Measurements from ENCODE around the gene KLHL42. TPM values are rescaled to one million over a fixed set of nuclear protein-coding genes. Genes with fewer than 3 reads are reported as not detected.
"Not testable (repeated sequence)": the region's sequence is repeated elsewhere in the genome, so short reads cannot be mapped to it uniquely, and the experiment has no call there.

KLHL42 gene, protein sequence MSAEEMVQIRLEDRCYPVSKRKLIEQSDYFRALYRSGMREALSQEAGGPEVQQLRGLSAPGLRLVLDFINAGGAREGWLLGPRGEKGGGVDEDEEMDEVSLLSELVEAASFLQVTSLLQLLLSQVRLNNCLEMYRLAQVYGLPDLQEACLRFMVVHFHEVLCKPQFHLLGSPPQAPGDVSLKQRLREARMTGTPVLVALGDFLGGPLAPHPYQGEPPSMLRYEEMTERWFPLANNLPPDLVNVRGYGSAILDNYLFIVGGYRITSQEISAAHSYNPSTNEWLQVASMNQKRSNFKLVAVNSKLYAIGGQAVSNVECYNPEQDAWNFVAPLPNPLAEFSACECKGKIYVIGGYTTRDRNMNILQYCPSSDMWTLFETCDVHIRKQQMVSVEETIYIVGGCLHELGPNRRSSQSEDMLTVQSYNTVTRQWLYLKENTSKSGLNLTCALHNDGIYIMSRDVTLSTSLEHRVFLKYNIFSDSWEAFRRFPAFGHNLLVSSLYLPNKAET
- total RNA-seq = 10 to 100 TPM; 13.6 to 15.2 TPM

DNA sequence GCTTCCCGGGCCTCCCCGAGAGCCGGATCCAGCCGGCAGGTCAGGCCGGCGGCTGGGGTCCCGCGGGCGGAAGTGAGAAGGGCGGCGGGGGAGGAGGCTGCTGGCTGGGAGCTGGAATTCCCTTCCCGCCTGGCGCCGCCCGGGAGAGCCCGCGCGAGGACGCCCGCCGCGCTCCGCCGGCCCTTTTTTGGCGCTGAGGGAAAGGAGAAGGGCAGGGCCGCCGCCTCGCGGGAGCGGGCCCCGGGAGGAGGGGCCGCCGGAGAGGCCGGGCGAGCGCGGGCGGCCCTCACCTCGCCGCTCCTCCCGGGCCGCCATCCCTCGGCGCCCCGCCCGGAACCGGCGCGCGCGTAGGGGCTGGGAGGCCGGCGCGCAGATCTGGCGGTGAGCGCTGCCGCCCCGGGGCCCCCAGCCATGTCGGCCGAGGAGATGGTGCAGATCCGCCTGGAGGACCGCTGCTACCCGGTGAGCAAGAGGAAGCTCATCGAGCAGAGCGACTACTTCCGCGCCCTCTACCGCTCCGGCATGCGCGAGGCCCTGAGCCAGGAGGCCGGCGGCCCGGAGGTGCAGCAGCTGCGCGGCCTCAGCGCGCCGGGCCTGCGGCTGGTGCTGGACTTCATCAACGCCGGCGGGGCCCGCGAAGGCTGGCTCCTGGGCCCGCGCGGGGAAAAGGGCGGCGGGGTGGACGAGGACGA, at the start of gene KLHL42, which contains the start of gene MANSC4:
TSS of gene KLHL42 (plus strand) at position 314 of the 692 bp plus-strand sequence. CDS start at position 412, 98 bp downstream.
TSS of gene MANSC4 (minus strand) at position 317 of the 692 bp plus-strand sequence. CDS start 8,960 bp downstream, outside the sequence.
- peak; percentile 73 for DNase-seq
- ChIA-PET POLR2A (interaction anchor here (0.8 kb wide), 1 partner anchor 42 kb away, joined by 3 read pairs; no protein-coding TSS in a partner anchor), CTCF (interaction anchor here (1.1 to 1.6 kb wide), 4 partner anchors 16 to 45 kb away, joined by 3 to 6 read pairs (median 3); no protein-coding TSS in a partner anchor)
- peaks cover 10% of the 10 kb centered on the region for H3K27me3 Mint-ChIP-seq
- H3K36me3 Mint-ChIP-seq (ENCODE audit: low read depth) = peaks cover 25% of the 10 kb centered on the region
- peaks cover 36% of the 10 kb centered on the region for H3K4me1 Mint-ChIP-seq
- H3K9me3 Mint-ChIP-seq = no peaks in the 10 kb centered on the region
- peak within 1 kb of the TSS; percentile 87 for H3K27ac Mint-ChIP-seq
- H3K4me3 Mint-ChIP-seq = peak within 1 kb of the TSS; percentile 81

GRCh38 chr12:27732281-27732680, 47.8 kb upstream of the KLHL42 start:
- no peak overlapping the region for H3K4me3 Mint-ChIP-seq
- POLR2A ChIA-PET = no interaction called here
- DNase-seq = peak; percentile 22
- H3K9me3 Mint-ChIP-seq = no peaks in the 10 kb centered on the region
- peaks cover 36% of the 10 kb centered on the region for H3K36me3 Mint-ChIP-seq (ENCODE audit: low read depth)
- no peak overlapping the region for H3K27ac Mint-ChIP-seq
- H3K27me3 Mint-ChIP-seq = no peaks in the 10 kb centered on the region
- CTCF ChIA-PET = interaction anchor here (1.4 kb wide), 1 partner anchor 90 kb away, joined by 3 read pairs; no protein-coding TSS in a partner anchor
- no peaks in the 10 kb centered on the region for H3K4me1 Mint-ChIP-seq

- H3K27me3 Mint-ChIP-seq = no peaks in the 10 kb centered on the region
- H3K36me3 Mint-ChIP-seq (ENCODE audit: low read depth) = peaks cover 39% of the 10 kb centered on the region
- ChIA-PET CTCF (interaction anchor here (1.4 kb wide), 1 partner anchor 89 kb away, joined by 3 read pairs; no protein-coding TSS in a partner anchor), POLR2A (interaction anchor here (0.6 kb wide), 1 partner anchor 1280 kb away, joined by 3 read pairs; no protein-coding TSS in a partner anchor)
- no peaks in the 10 kb centered on the region for H3K9me3 Mint-ChIP-seq
- peak; percentile 41 for DNase-seq
- no peaks in the 10 kb centered on the region for H3K4me1 Mint-ChIP-seq
- H3K27ac Mint-ChIP-seq = no peak overlapping the region
- no peak overlapping the region for H3K4me3 Mint-ChIP-seq
Measured at GRCh38 chr12:27733052-27733656, 46.9 kb upstream of the KLHL42 start.

DNA sequence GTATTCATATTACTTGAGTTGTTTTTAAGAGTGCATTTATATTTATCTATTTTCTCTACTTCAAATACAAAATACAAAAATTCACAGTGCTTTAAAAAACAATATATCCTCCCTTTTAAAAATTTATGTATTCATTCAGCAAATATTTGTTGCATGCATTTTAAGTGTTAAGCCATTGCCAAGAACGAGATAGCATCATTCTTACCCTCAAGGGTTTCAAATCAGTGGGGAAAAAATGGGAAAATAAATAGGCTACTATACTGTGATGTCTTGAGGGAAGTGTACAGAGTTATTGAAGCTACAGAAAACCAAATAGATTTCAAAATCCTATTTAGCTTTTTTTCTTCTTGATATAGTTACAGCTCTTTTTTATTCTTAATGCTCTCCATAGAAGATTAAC, 46.2 kb upstream of the KLHL42 start:
- Mint-ChIP-seq H3K9me3 (no peaks in the 10 kb centered on the region), H3K27ac (peak overlapping the region; percentile 9), H3K27me3 (no peaks in the 10 kb centered on the region), H3K4me1 (peaks cover 2% of the 10 kb centered on the region), H3K36me3 (ENCODE audit: low read depth) (peaks cover 39% of the 10 kb centered on the region), H3K4me3 (no peak overlapping the region)
- DNase-seq = no peak
- ChIA-PET CTCF (no interaction called here), POLR2A (interaction anchor here (0.6 kb wide), 1 partner anchor 1279 kb away, joined by 3 read pairs; no protein-coding TSS in a partner anchor)

GRCh38 chr12:27734321-27734720, 45.7 kb upstream of the KLHL42 start:
- H3K4me1 Mint-ChIP-seq, CTCF ChIA-PET, H3K4me3 Mint-ChIP-seq, H3K9me3 Mint-ChIP-seq, DNase-seq, H3K27ac Mint-ChIP-seq, H3K27me3 Mint-ChIP-seq, POLR2A ChIA-PET: not testable (repeated sequence)
- peaks cover 38% of the 10 kb centered on the region for H3K36me3 Mint-ChIP-seq (ENCODE audit: low read depth)

DNA sequence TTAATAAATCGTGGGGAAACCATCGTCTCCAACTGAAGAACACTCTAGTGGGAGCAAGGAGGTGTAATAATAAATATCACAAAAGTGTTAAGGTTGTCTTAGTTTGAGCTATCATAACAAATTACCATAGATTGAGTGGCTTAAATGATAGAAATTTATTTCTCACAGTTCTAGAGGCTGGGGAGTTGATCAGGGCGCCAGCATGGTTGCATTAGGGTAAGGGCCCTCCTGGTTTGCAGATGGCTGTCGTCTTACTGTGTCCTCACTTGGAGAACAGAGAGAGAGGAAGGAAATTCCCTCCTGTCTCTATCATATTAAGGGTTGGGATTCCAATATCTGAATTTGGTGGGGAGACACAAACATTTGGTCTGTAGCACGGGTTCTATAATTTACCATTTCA, 36.4 kb upstream of the KLHL42 start:
- CTCF ChIA-PET = no interaction called here
- H3K9me3 Mint-ChIP-seq = no peaks in the 10 kb centered on the region
- H3K4me3 Mint-ChIP-seq = no peak overlapping the region
- POLR2A ChIA-PET = interaction anchor here (0.7 kb wide), 1 partner anchor 28 kb away, joined by 4 read pairs; no protein-coding TSS in a partner anchor
- no peak for DNase-seq
- H3K27ac Mint-ChIP-seq = no peak overlapping the region
- H3K36me3 Mint-ChIP-seq (ENCODE audit: low read depth) = peaks cover 42% of the 10 kb centered on the region
- H3K4me1 Mint-ChIP-seq = peaks cover 8% of the 10 kb centered on the region
- H3K27me3 Mint-ChIP-seq = no peaks in the 10 kb centered on the region

- CTCF ChIA-PET, H3K27me3 Mint-ChIP-seq, H3K4me1 Mint-ChIP-seq, POLR2A ChIA-PET, H3K4me3 Mint-ChIP-seq, H3K27ac Mint-ChIP-seq, H3K9me3 Mint-ChIP-seq, DNase-seq: not testable (repeated sequence)
- H3K36me3 Mint-ChIP-seq (ENCODE audit: low read depth) = peaks cover 36% of the 10 kb centered on the region
Measured at GRCh38 chr12:27745734-27746133, 34.3 kb upstream of the KLHL42 start.

DNA sequence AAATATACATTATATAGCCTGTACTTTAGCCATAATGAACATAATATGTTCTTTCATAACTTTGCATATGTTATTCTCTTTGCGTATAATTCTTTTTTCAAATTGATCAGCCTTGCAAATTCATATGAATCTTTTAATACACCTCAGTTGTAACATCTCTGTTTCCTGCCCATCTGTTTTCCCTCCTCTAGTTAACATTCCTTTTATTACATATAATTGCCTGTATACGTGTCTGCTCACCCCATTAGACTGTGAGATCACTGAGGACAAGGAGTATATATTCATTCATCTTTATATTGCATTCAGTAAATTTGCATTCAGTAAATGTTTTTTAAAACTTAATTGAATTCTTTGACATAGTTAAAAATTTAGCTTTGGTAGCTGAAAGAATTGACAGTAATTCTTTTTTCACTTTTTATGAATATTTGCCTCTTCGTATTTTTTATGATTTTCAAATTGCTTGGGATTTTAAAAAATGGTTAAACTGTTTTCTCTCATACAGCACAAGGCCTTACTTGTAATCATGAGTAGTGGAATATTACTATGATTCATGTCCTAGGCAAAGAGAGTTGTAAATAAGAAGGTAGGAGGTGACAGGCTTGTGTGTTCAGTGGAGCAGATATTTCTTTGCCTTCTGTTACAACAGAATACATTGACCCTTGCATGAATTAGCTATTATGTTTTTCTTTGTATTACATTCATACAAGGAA, 32.8 kb upstream of the KLHL42 start:
- POLR2A ChIA-PET = no interaction called here

GRCh38 chr12:27751386-27752047, 28.5 kb upstream of the KLHL42 start:
- Mint-ChIP-seq H3K4me1 (no peaks in the 10 kb centered on the region), H3K36me3 (ENCODE audit: low read depth) (peaks cover 10% of the 10 kb centered on the region), H3K27ac (no peak overlapping the region), H3K9me3 (no peaks in the 10 kb centered on the region), H3K27me3 (no peaks in the 10 kb centered on the region), H3K4me3 (no peak overlapping the region)
- DNase-seq = no peak
- ChIA-PET CTCF (no interaction called here), POLR2A (no interaction called here)

More for the DNA sequence above, 32.8 kb upstream of the KLHL42 start:
- DNase-seq = no peak
- Mint-ChIP-seq H3K27me3 (no peaks in the 10 kb centered on the region), H3K36me3 (ENCODE audit: low read depth) (peaks cover 32% of the 10 kb centered on the region), H3K4me3 (no peak overlapping the region), H3K9me3 (no peaks in the 10 kb centered on the region), H3K4me1 (no peaks in the 10 kb centered on the region), H3K27ac (no peak overlapping the region)
- CTCF ChIA-PET = no interaction called here

DNA sequence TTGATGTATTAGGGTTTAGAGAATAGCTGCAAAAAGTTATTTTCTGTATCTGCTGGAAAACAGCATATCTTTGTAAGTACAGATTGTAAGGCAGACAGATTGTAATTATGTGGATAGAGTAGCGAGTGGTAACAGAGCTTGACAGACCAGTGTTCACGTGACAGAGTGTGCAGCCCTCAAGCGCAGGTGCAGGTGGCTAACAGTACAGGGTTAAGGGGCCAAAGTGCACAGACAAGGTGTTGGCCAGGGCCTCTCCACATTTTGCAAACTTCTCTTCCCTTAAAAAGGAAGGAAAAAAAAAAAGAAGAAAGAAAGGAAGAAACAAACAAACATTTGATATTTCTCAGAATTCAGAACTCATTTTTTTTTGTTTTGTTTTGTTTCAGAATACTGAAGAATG, 25.2 kb upstream of the KLHL42 start:
- H3K4me1 Mint-ChIP-seq = no peaks in the 10 kb centered on the region
- peaks cover 15% of the 10 kb centered on the region for H3K36me3 Mint-ChIP-seq (ENCODE audit: low read depth)
- ChIA-PET CTCF (interaction anchor here (1.0 to 1.3 kb wide), 3 partner anchors 11 to 42 kb away, joined by 3 to 4 read pairs (median 4); no protein-coding TSS in a partner anchor), POLR2A (no interaction called here)
- no peaks in the 10 kb centered on the region for H3K9me3 Mint-ChIP-seq
- no peaks in the 10 kb centered on the region for H3K27me3 Mint-ChIP-seq
- no peak for DNase-seq
- H3K27ac Mint-ChIP-seq = no peak overlapping the region
- H3K4me3 Mint-ChIP-seq = no peak overlapping the region

DNA sequence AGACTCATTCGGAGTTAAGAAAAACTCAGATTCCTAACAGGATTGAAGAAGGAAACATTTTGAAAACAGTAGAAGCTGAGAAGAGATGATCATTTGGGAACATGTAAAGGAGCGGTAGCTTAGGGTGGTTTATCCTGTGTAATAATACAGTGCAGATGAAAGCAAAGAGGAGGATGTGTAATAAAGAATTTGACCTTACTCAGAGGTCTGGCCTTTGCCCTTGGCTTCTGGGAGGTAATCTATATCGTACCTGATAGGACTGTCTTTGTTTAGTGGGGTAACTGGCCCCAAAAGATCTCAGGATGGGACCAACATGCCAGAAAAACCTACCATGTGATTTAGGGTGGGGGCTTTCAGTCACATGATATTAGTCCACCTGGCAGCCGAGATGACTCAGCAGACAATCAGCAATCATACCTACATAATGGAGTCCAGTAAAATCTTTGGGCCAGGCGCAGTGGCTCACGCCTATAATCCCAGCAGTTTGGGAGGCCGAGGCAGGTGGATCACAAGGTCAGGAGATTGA, 23.3 kb upstream of the KLHL42 start:
- Mint-ChIP-seq H3K4me1 (peaks cover 2% of the 10 kb centered on the region), H3K27me3 (no peaks in the 10 kb centered on the region), H3K4me3 (no peak overlapping the region), H3K36me3 (ENCODE audit: low read depth) (peaks cover 15% of the 10 kb centered on the region), H3K9me3 (no peaks in the 10 kb centered on the region), H3K27ac (no peak overlapping the region)
- DNase-seq = no peak
- POLR2A ChIA-PET = no interaction called here
- CTCF ChIA-PET = no interaction called here
